Muscle of back (tissue), 11 donors: ENCODE data around the gene PPM1H. TPM values are rescaled to one million over a fixed set of nuclear protein-coding genes. Genes with fewer than 3 reads are reported as not detected.
A peak's percentile ranks its signal among the peaks of the same experiment; 100 is the strongest.
"Not testable (repeated sequence)": the region's sequence is repeated elsewhere in the genome, so short reads cannot be mapped to it uniquely, and the experiment has no call there.

Source experiments
- DNase-seq, 3 donors: peaks; one replicate each; pipeline versions ENCODE4 v3.0.0 to v3.0.0-alpha.2; 2013
- polyA plus RNA-seq, 10 donors: library from polyadenylated mRNA; unstranded; fragments of 120-200 nt; gene quantifications; one replicate each; pipeline ENCODE4 v1.2.1, GENCODE V29; 2013; ENCODE audit not compliant: insufficient read length in 10 of 10

The PPM1H gene
- polyA plus RNA-seq, 10 donors = 2.8 to 4.9 (median 3.5) TPM

- DNase-seq = no peak
Observed at GRCh38 chr12:62840806-62841205, 94.1 kb downstream of the PPM1H start.

DNA sequence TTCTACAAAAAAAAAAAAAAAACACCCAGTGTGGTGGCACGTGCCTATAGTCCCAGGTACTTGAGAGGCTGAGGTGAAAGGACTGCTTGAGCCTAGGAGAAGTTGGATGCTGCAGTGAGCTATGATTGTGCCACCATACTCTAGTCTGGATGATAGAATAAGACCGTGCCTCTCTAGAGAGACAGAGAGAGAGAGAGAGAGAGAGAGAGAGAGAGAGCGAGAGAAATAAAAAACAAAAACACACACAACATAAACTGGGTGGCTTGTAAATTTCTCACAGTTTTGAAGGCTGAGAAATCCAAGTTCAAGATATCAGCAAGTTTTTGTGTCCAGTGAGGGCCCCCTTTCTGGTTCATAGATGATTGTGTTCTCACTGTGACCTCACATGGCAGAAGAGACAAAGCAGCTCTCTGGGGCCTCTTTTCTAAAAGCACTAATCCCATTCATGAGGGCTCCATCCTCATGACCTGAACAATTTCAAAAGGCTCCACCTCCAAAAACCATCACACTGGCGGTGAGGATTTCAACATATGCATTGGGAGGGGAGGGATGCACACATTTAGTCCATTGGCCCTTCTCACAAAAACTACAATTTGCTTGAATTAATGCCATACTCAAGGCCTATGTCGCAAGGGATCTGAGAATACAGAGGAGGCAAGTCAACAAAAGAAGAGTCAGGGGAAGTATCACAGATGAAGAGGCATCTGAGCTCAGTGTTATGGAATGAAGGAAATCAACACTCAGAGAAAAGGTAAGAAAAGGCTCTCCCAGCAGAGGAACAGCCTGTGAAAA, 94.9 kb downstream of the PPM1H start:
- no peak for DNase-seq

- no peak for DNase-seq
Observed at GRCh38 chr12:62834971-62835547, 99.9 kb downstream of the PPM1H start.

DNA sequence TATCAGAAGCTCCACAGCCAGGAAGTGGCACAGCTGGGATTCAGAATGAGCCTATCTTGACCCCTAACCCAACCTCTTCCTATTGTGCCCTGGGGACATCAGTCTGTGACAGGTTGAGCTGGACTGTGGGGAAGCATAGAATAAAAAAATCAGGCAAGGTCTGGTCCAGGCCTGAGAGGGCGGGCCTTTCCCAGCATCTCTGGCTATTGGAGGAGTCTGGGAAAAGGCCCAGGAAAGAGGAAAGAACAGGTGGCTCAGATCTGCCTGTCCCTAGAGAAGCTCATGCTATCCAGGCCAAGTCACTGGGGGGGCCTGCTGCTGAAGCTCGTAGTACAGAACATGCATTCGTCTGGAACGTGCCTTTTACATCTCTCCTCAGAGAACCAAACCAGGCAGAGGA, 100.5 kb downstream of the PPM1H start:
- no peak for DNase-seq

GRCh38 chr12:62833634-62834033, 101.3 kb downstream of the PPM1H start:
- DNase-seq = no peak

- DNase-seq = no peak
Observed at GRCh38 chr12:62832558-62832957, 102.4 kb downstream of the PPM1H start.

GRCh38 chr12:62832027-62832426, 102.9 kb downstream of the PPM1H start:
- no peak for DNase-seq

- DNase-seq = no peak
Observed at GRCh38 chr12:62827855-62828254, 107.1 kb downstream of the PPM1H start.

- no peak for DNase-seq
Observed at GRCh38 chr12:62827042-62827441, 107.9 kb downstream of the PPM1H start.

DNA sequence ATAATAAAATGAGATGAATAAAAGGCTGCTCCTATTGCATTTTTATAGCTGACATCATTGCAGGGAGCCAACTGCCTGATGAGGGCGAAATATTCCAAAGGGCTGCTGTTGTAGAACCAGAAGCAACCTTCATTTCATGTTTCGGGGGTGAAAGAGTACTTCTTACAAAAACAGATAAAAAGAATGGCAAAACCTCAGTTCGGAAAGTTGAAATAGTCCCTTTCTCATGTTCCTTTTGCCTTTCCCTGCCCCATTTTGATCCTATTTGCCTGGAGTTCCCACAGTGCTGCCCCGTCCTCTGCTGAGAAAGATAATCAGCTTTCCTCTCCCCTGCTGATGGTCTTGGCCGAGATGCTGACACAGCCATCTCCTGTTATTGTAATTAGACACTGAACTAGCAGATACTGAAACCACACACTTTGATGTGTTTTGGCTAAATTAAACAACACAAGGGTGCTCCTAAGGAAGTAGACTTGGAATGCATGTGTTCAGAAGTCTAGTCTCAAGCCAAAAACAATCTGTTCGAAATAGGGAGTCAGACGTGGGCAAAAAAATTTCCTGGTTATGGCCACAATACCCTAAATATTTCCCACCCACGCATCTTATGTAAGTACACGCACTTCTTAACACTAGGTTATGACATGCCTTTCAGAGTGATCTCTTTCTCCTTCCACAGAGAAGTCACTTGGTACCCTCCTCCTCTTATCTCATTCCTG, 117.2 kb downstream of the PPM1H start:
- DNase-seq = peak in 1 of 3 donors; percentile 42

DNA sequence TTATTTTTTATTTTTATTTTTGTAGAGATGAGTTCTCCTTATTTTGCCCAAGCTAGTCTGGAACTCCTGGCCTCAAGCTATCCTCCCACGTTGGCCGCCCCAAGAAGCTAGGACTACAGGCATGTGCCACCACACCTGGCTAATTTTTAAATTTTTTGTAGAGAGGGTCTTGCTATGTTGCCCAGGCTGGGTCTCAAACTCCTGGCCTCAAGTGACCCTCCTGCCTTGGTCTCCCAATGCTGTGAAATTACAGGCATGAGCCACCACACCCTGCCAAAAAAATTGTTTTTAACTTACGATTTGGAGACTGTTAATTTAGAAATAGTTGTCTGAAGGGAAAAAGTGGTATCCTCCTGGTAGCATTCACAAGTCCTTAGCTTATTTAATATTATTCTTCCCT, 120.7 kb downstream of the PPM1H start:
- no peak for DNase-seq

- peak; percentile 53 to 85 (median 74) for DNase-seq
Observed at GRCh38 chr12:62813031-62813829, 121.7 kb downstream of the PPM1H start.

GRCh38 chr12:62811481-62811880, 123.5 kb downstream of the PPM1H start:
- not testable (repeated sequence) for DNase-seq

DNA sequence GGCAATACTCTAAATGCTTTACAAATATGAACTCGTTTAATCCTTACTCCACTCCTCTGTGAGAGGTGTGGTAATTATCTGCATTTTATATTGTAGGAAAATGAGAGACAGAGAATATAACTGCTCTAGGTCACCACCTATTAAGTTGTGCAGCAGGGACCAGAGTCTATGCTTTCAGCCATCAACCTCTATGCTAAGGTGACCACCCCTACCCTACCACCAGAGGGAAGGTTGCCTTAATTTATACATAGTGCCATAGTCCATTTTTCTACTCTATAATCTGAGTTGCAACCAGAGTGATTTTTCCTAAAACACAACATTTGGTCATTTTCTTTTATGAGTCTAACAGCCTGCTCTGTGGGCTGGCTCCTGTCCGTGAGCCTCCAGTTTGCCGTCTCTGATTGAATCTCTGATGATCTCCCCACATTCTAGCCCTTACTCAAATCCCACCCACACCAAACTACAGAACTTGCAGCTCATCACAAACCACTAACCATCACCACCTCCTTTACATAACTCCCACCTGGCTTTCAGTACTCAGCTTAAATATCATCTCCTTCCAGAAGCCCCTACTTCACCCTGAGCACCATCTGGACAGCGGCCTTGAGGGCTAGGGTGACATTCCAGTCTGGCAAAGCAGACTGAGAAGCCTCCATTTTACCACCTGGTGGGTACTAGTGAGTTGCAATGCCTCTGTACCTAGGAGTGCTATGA, 126.6 kb downstream of the PPM1H start:
- DNase-seq = no peak

DNA sequence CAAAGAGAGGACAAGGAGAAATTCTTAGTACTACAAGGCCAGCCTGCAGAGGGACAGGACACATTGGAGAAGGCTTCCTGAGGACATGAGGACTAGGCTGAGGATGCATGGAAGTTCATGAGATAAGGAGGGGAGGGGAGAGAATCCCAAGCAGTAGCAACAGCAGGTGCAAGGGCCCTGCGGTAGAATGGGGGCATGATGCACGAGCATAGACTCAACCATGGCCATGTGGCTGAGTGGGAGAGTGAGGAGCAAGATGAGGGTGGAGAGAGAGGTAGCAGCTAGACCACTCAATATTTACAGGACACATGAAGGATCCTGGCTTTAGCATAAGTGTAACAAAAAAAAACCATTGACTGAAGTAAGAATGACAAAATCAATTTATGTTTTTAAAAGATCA, 128.1 kb downstream of the PPM1H start:
- DNase-seq = no peak

GRCh38 chr12:62806244-62806836, 128.6 kb downstream of the PPM1H start:
- DNase-seq = no peak

DNA sequence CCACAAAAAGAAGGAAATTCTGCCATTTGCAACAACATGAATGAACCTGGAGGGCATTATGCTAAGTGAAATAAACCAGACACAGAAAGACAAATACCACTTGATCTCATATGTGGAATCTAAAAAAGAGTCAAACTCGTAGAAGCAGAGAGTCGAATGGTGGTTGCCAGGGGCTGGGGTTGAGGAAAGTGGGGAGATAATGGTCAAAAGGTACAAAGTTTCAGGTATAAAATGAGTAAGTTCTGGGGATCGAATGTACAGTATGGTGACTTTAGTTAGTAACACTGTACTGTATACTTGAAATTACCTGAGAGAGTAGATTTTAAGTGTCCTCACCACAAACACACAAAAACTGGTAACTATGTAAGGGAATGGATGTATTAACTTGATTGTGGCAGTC, 129.4 kb downstream of the PPM1H start:
- no peak for DNase-seq

DNA sequence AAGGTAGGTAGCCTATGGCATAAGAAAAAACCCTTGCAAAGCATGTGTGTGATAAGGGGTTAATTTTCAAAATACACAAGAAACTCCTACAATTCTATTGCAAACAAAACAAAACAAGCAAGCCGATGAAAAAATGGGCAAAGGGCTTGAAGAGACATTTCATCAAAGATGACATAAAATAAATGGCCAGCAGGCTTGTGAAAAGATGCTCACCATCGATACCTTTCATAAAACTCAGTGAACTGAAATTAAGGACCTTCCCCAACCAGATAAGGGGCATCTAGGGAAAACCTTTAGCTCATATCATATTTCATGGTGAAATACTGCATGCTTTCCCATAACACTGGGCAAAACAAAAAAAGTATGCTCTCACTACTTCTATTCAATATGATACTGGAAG, 131.2 kb downstream of the PPM1H start:
- DNase-seq = no peak

DNA sequence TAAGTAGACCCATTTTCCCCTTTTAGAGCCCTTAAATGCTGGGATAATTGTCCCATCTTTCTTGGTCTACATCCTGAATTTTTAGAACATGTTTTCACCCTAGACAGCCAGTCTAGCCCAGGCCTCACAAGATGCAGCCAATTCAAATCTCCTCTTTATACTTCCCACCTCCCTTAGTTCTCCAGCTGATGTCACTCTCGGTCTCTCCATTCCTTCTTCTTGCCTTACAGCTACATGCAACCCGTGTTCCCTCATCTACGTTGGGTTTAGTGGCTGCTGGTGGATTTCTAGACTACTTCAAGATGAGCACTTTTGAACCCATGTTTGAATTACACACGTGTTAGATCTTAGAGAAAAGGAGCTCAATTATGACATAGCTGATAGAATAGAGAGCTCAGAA, 132.0 kb downstream of the PPM1H start:
- no peak for DNase-seq

DNA sequence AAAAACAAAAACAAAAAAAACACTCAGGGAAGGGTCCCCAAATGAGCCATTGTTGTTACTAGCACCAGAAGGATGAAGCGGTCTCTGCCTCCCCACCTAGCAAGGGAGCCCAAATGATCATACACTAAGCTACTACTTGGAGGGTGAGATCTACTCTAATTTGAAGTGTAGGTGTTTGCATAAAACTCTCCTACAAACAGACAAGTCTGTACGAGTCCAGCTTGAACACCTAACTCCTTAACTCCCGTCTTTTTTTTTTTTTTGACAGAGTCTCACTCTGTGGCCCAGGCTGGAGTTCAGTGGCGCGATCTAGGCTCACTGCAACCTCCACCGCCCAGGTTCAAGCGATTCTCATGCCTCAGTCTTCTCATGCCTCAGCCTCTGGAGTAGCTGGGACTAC, 132.6 kb downstream of the PPM1H start:
- no peak for DNase-seq

- no peak for DNase-seq
Observed at GRCh38 chr12:62801796-62802195, 133.2 kb downstream of the PPM1H start.
